Upper lobe of left lung (tissue), 6 donors: ENCODE data around the gene CYS1. TPM values are rescaled to one million over a fixed set of nuclear protein-coding genes. Genes with fewer than 3 reads are reported as not detected.

Experiments used
- ATAC-seq, 2 donors: fragments of 200-7000 bp; cut with Tn5 transposase; one replicate each; pipeline ENCODE4 v1.9.1; 2022; ENCODE audit warnings: mild to moderate bottlenecking in 2 of 2, moderate library complexity in 2 of 2; ENCODE audit not compliant: low FRiP score in 2 of 2
- DNase-seq, 2 donors: peaks; one replicate each; pipeline ENCODE4 v3.0.0-alpha.2; 2019 to 2020
- H3K27ac ChIP-seq, 4 donors: fragments of 200-600 bp; sonication (generic); one replicate each; pipeline ENCODE4 v1.5.1; 2016 to 2019
- H3K27me3 ChIP-seq, 4 donors: fragments of 200-600 bp; sonication (generic); one replicate each; pipeline ENCODE4 v1.5.1; 2017 to 2019
- H3K36me3 ChIP-seq, 4 donors: fragments of 200-600 bp; sonication (generic); one replicate each; pipeline ENCODE4 v1.5.1; 2016 to 2019
- H3K4me1 ChIP-seq, 4 donors: fragments of 200-600 bp; sonication (generic); one replicate each; pipeline ENCODE4 v1.5.1; 2018 to 2019
- H3K4me3 ChIP-seq, 4 donors: fragments of 200-600 bp; sonication (generic); one replicate each; pipeline ENCODE4 v1.5.1; 2017 to 2019; ENCODE audit warnings: mild to moderate bottlenecking in 2 of 4, moderate library complexity in 1 of 4
- H3K9me3 ChIP-seq, 4 donors: fragments of 200-600 bp; sonication (generic); one replicate each; pipeline ENCODE4 v1.5.1; 2018 to 2019
- EP300 ChIP-seq, 4 donors: sonication (generic); formaldehyde crosslinking; IDR thresholded peaks; one replicate each; pipeline ENCODE4 v1.5.1; 2017; ENCODE audit warnings: antibody characterized with exemption in 4 of 4, control low read depth in 2 of 4
- POLR2A ChIP-seq, 4 donors: fragments of 450-650 bp; IDR thresholded peaks; one replicate each; pipeline ENCODE4 v1.5.1; 2016 to 2017; ENCODE audit warnings: antibody characterized with exemption in 4 of 4, mild to moderate bottlenecking in 2 of 4
- POLR2AphosphoS5 ChIP-seq, 2 donors: sonication (generic); formaldehyde crosslinking; IDR thresholded peaks; one replicate each; pipeline ENCODE4 v1.5.1; 2017; ENCODE audit warnings: antibody characterized with exemption in 2 of 2
- WGBS, 2 donors: methylation state at CpG; one replicate each; pipeline ENCODE4 v1.1.5; 2017 to 2018; 5-methylcytosine and 5-hydroxymethylcytosine counted together
- total RNA-seq, 6 donors: library from RNA; depleted of rRNA in 4 of 6; stranded (reverse); fragments of >200 nt in 4 of 6; gene quantifications; one replicate each; pipeline versions ENCODE4 v1.1.0 to v1.2.1, GENCODE V29; 2016 to 2021
- TF ChIP-seq, protein P1 (sequence below), 6 experiments: fragments of 450-650 bp in 4 of 6; fragments of 200-600 bp in 2 of 6; sonication (generic) in 2 of 6; IDR thresholded peaks; one replicate each; pipeline ENCODE4 v1.5.1; 2016 to 2019; ENCODE audit warnings: antibody characterized with exemption in 6 of 6
- donor health status: DM: no; HTN: no; CAD: no; lungs with moderate emphysema.
- donor health status: DM: no; HTN: yes; CAD: no; lungs with severe emphysema.

Gene CYS1
- total RNA-seq, 6 donors from 2014 or later: 1.0 to 8.2 (median 5.6) TPM

DNA sequence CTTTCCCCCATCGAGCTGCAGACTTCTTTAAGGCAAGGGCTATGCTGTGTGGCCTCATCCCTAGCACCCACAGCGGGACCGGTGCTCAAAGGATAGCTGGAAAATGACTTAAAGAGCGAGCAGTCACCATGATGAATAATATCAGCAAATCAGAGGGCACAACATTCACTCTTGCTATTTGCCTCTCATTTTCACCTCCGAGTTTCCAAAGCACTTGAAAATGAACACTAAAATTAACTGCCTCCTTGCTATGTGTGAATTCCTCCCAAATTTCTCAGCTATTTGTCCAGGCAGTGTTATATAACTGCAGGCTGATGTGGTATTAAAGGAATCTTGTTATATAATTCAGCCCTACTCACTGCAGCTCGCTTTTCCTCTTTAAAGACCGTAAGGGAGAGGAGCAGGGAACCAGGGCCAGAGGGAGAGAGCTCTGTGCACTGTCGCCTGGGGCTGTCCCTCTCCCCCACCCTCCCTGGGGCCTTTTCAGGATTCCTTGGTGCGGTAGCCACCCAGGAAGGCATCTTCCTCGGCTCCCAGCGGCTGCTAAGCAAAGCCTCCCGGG, 1.4 kb downstream of the CYS1 start:
- Histone ChIP-seq H3K36me3 (no peaks in the 10 kb centered on the region), H3K4me1 (peaks cover 11 to 24% (median 23%) of the 10 kb centered on the region in 4 donors), H3K4me3 (peak overlapping the region; percentile 15 to 57 (median 52)), H3K27me3 (peaks cover 0 to 21% (median 10%) of the 10 kb centered on the region in 4 donors), H3K27ac (peak overlapping the region in 2 of 4 donors; percentile 64 to 84), H3K9me3 (no peaks in the 10 kb centered on the region)
- TF ChIP-seq POLR2AphosphoS5 (IDR thresholded peaks at IDR 0.05): no peak
- no peak for TF ChIP-seq EP300 (IDR thresholded peaks at IDR 0.05)
- TF ChIP-seq POLR2A (IDR thresholded peaks at IDR 0.05): no peak
- TF ChIP-seq, protein P1, sequence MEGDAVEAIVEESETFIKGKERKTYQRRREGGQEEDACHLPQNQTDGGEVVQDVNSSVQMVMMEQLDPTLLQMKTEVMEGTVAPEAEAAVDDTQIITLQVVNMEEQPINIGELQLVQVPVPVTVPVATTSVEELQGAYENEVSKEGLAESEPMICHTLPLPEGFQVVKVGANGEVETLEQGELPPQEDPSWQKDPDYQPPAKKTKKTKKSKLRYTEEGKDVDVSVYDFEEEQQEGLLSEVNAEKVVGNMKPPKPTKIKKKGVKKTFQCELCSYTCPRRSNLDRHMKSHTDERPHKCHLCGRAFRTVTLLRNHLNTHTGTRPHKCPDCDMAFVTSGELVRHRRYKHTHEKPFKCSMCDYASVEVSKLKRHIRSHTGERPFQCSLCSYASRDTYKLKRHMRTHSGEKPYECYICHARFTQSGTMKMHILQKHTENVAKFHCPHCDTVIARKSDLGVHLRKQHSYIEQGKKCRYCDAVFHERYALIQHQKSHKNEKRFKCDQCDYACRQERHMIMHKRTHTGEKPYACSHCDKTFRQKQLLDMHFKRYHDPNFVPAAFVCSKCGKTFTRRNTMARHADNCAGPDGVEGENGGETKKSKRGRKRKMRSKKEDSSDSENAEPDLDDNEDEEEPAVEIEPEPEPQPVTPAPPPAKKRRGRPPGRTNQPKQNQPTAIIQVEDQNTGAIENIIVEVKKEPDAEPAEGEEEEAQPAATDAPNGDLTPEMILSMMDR (IDR thresholded peaks at IDR 0.05): no peak
- DNase-seq: no peak
- WGBS, 2 donors: 29 to 33% methylated on average over 11 to 12 of the region's 12 CpGs
- peak; percentile 30 to 56 for ATAC-seq

DNA sequence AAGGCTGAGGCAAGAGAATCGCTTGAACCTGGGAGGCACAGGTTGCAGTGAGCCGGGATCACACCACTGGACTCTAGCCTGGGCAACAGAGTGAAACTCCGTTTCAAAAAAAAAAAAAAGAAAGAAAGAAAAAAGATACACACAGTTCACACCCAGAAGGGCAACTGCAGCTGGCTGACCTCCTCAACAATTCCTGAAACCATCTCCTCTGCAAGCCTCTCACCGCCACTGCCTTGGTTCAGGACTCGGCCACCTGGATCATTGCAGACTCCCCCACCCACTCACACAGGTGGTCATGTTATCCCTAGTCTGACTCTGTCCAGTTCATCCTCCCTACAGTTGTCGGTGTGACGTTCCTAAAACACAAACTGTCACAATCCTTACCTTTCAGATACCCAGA, 2.2 kb downstream of the CYS1 start:
- Histone ChIP-seq H3K4me1 (peaks cover 11 to 24% (median 23%) of the 10 kb centered on the region in 4 donors), H3K27me3 (peaks cover 0 to 21% (median 9%) of the 10 kb centered on the region in 4 donors), H3K9me3 (no peaks in the 10 kb centered on the region), H3K27ac (no peak overlapping the region), H3K36me3 (no peaks in the 10 kb centered on the region), H3K4me3 (no peak overlapping the region)
- no peak for DNase-seq
- ATAC-seq: no peak
- TF ChIP-seq POLR2AphosphoS5 (IDR thresholded peaks at IDR 0.05): no peak
- no peak for TF ChIP-seq POLR2A (IDR thresholded peaks at IDR 0.05)
- no peak for TF ChIP-seq EP300 (IDR thresholded peaks at IDR 0.05)
- TF ChIP-seq, protein P1 (IDR thresholded peaks at IDR 0.05): no peak
- 86 to 96% methylated on average over 7 of the region's 7 CpGs for WGBS, 2 donors

DNA sequence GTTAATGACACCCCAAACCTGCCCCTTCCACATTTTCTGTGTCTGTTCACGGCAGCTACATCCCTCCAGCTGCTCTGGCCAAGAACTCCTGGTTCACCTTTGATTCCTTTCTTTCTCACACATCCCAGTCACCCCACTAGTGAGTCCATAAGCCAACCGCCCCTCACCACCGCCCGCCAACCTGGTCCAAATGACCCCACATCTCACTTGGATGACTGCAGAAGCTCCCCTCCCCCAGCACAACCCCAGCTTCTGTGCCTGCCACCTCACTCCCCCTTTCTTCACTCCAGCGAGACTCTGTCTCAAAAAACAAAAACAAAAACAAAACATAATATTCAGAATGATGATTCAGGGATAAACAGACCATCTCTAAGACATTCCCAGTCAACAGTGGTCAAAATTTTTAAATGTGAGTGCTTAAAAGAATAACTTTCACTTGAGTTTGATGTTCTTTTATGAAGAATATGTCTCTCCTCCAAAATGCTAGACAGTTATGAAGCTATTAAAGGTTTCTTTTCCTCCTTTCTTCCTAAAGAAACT, 3.2 kb downstream of the CYS1 start:
- Histone ChIP-seq H3K4me1 (peaks cover 16 to 31% (median 31%) of the 10 kb centered on the region in 4 donors), H3K27me3 (peaks cover 0 to 21% (median 9%) of the 10 kb centered on the region in 4 donors), H3K9me3 (no peaks in the 10 kb centered on the region), H3K27ac (no peak overlapping the region), H3K4me3 (no peak overlapping the region), H3K36me3 (no peaks in the 10 kb centered on the region)
- TF ChIP-seq POLR2AphosphoS5 (IDR thresholded peaks at IDR 0.05): no peak
- TF ChIP-seq, protein P1 (IDR thresholded peaks at IDR 0.05): no peak
- no peak for TF ChIP-seq EP300 (IDR thresholded peaks at IDR 0.05)
- no peak for TF ChIP-seq POLR2A (IDR thresholded peaks at IDR 0.05)
- DNase-seq: no peak
- ATAC-seq: no peak
- WGBS, 2 donors: 86 to 92% methylated on average over 5 of the region's 5 CpGs

DNA sequence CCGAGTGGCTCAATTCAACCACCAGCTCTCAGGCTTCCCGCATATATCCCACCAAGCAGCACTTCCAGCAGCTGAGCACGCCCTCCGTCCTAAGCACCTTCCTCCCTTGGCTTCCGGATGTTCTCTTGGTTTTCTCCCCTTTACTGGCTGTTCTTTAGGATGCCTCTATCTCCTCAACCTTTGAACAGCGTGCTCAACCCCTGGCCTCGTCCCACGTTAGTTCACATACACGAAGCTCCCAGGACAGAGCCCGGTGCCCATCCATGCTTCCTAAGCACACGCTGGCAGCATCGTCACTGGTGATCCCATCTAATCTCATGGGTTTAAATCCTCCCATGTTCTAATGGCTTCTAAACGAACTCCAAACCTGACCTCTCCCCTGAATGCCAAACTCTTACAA, 3.7 kb downstream of the CYS1 start:
- ATAC-seq: no peak
- TF ChIP-seq EP300 (IDR thresholded peaks at IDR 0.05): no peak
- TF ChIP-seq POLR2A (IDR thresholded peaks at IDR 0.05): no peak
- no peak for TF ChIP-seq POLR2AphosphoS5 (IDR thresholded peaks at IDR 0.05)
- TF ChIP-seq, protein P1 (IDR thresholded peaks at IDR 0.05): no peak
- Histone ChIP-seq H3K4me1 (peaks cover 16 to 31% (median 31%) of the 10 kb centered on the region in 4 donors), H3K27ac (no peak overlapping the region), H3K4me3 (no peak overlapping the region), H3K9me3 (no peaks in the 10 kb centered on the region), H3K27me3 (peaks cover 0 to 21% (median 9%) of the 10 kb centered on the region in 4 donors), H3K36me3 (no peaks in the 10 kb centered on the region)
- 85% methylated on average over 13 of the region's 13 CpGs for WGBS, 2 donors
- DNase-seq: no peak
